HG03575 (cell line): ENCODE measurements around the gene SULT2A1.
"Not testable (repeated sequence)": the region's sequence is repeated elsewhere in the genome, so short reads cannot be mapped to it uniquely, and the experiment has no call there.

ENCODE experiments used
- ATAC-seq: cut with Tn5 transposase; IDR thresholded peaks from one replicate; pipeline ENCODE4 v1.9.1; 2021; ENCODE audit not compliant: unreplicated experiment, insufficient number of reproducible peaks, low FRiP score; ENCODE audit errors: extremely low read depth

Gene SULT2A1, protein sequence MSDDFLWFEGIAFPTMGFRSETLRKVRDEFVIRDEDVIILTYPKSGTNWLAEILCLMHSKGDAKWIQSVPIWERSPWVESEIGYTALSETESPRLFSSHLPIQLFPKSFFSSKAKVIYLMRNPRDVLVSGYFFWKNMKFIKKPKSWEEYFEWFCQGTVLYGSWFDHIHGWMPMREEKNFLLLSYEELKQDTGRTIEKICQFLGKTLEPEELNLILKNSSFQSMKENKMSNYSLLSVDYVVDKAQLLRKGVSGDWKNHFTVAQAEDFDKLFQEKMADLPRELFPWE

DNA sequence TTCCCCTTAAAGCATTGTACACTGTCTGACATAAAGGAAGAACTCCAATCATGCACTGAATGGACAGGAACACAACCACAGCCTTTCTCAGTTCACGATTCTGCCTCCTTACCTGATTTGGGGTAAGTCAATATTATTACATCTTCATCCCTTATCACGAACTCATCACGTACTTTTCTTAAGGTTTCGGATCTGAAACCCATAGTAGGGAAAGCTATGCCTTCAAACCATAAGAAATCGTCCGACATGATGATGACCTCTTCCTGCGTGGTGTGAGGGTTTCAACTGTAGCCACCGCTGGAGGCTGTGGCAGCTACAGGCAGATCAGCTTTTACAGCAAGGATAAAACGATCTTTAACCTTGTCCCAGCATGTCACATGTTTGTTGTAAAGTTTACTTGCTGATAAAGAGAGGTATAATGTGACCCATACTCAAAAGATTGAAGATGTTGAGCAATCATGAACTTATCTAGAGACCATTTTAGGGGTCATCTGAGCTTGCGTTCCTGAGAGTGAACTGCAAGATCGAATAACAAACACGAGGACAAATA is at the start of gene SULT2A1:
Gene SULT2A1, minus strand, starts transcription at position 306 of the 550 bp plus-strand sequence. Its CDS starts 58 bp downstream, at position 248.
- no peak for ATAC-seq

DNA sequence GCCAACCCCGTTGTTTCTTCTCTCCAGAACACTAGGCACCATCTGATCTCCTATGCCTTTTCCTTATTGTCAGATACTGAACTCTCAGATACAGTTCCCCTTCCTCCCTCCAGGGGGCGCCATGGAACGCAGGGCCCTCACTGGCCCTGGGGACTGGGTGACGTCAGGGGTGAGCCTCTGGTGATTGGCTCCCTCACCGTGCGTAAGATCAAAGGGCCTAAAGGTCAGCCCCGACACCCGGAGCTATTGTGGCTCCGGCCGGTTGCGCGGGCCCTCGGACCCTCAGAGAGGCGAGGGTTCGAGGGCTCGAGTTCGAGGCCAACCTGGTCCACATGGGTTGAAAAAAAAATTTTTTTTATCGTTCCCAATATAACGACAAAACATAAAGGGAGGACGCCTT is 42.5 kb upstream of the SULT2A1 start:
- ATAC-seq, result not testable (repeated sequence)

DNA sequence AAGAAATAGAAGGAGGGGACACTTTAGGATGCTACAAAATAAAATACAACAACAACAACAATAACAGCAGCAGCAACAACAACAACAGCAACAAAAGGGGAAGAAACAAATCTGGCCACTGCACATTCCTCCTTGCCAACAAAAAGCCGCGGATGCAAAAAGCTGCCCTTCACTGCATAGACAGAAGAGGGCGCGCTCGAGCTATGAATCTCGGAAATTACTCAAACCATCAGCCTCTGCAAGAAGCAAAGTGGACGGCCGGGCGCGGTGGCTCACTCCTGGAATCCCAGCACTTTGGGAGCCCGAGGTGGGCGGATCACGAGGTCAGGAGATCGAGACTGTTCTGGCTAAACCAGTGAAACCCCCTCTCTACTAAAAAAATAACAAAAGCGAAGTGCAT is 34.0 kb upstream of the SULT2A1 start:
- not testable (repeated sequence) for ATAC-seq

DNA sequence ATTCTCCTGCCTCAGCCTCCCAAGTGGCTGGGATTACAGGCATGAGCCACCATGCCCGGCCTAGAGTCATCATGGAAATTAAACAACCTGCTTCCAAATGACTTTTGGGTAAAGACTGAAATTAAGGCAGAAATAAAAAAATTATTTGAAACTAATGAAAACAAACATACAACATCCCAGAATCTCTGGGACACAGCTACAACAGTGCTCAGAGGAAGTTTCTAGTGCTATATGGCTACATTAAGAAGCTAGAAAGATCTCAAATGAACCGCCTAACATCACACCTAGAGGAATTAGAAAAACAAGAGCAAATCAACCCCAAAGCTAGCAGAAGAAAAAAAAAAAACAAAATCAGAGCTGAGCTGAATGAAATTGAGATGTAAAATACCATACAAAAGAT is 24.1 kb upstream of the SULT2A1 start:
- ATAC-seq, result not testable (repeated sequence)

DNA sequence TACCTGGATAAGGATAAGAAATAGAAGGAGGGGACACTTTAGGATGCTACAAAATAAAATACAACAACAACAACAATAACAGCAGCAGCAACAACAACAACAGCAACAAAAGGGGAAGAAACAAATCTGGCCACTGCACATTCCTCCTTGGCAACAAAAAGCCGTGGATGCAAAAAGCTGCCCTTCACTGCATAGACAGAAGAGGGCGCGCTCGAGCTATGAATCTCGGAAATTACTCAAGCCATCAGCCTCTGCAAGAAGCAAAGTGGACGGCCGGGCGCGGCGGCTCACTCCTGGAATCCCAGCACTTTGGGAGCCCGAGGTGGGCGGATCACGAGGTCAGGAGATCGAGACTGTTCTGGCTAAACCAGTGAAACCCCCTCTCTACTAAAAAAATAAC is 23.2 kb upstream of the SULT2A1 start:
- not testable (repeated sequence) for ATAC-seq

DNA sequence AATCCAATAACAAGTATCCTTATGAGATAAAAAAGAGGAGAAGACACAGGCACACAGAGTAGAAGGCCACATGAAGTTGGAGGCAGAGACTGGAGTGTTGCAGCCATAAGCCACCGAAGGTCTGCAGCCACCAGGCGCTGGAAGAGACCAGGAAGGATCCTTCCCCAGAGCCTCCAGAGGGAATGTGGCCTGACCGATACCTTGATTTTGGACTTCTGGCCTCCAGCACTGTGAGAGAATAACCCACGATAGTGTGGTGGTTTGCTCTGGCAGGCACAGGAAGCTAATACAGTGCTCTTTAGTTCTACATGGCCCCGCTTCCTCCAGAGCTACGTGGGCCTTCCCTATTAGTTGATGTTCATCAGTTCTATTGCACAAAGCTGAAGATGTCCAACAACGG is 15.3 kb upstream of the SULT2A1 start:
- no peak for ATAC-seq

DNA sequence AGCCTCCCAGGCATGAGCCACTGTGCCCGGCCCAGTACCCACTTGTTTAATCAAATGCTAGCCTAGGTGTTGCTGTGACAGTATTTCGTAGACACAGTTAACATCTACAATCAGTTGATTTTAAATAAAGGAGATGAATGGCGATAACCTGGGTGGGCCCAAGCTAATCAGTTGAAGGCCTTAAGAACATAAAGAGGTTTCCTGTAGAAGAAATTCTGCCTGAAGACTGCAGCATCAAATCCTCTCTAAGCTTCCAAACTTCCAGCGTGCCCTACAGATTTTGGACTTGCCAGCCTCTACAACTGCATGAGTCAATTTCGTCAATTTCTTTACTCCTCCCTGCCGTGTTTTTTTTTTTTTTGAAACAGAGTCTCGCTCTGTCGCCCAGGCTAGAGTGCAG is 13.2 kb upstream of the SULT2A1 start:
- ATAC-seq, result no peak

DNA sequence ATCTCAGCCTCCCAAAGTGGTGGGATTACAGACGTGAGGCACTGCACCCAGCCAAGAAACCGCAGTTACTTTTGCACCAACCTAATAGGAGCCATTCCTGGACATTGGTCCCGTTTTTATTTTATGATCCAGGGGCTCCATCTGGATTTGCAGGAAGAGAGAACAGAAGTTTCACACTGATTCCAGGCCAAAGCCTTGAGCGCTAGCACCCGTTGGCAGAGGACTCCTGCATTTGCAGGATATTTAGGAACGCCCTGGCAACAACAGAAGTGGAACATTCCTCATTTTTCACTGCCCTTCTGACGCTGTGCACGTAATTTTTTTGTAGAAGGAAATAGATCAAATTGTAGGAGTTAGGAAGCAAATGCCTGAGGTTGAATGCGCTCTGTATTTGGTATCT is 11.7 kb upstream of the SULT2A1 start:
- no peak for ATAC-seq

DNA sequence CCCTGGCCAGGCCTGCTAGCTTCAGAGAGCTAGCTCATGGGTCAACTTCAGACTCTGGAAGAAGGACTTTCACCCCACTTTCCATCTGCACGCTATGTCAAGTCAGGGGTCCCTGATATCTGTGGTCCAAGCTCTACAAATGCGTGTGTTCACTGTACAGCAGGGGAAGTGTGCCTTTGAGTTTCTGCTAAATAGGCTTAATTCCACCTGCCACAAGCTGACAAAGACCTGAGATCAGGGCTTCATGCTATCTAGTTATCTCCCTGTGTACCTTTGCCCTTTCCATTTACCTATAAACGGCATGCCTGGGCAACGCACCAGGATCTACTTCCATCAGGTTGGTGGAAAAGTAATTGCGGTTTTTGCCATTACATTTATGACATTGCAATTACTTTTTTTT is 10.7 kb upstream of the SULT2A1 start:
- no peak for ATAC-seq

DNA sequence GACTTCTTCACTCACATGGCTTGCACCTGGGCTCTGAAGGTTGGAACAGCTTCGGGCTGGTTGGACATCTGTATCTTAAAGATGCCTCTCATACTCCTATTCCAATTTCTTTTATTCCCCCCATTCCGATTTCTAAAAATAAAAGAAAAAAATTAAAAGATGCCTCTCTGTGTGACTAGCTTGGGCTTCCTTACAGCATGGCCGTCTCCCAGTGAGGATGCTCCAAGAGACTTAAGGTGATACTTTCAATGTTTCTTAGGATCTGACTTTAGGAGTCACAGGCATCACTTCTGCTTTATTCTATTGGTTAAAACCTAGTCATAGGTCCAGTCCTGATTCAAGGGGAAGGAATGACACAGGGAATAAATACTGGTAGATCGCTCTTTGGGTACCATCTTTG is 9.9 kb upstream of the SULT2A1 start:
- ATAC-seq, result no peak

DNA sequence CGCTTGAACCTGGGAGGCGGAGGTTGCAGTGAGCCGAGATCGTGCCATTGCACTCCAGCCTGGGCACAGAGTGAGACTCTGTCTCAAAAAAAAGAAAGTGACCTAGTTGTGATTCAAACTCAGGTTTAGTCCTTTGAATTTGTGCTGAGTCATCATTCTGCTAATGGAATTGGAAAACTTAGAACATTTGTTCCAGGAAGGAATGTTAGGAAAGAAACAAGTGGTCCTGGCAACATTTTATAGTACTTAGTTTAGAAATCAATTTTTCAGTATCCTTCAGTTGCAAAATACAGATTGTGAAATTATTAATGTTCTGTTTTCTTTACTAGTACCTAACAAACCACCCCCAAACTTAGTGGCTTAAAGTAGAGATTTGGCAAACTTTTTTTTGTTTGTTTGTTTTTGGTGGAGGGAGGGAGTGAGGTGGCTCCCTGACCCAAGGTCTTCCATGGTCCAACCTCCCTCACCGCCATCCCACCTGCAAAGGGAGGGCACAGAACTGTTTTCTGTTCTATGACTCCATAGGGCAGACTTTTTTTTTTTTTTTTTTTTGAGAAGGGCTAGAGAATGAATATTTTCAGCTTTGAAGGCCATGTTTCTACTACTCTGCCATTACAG is 9.2 kb upstream of the SULT2A1 start:
- no peak for ATAC-seq

DNA sequence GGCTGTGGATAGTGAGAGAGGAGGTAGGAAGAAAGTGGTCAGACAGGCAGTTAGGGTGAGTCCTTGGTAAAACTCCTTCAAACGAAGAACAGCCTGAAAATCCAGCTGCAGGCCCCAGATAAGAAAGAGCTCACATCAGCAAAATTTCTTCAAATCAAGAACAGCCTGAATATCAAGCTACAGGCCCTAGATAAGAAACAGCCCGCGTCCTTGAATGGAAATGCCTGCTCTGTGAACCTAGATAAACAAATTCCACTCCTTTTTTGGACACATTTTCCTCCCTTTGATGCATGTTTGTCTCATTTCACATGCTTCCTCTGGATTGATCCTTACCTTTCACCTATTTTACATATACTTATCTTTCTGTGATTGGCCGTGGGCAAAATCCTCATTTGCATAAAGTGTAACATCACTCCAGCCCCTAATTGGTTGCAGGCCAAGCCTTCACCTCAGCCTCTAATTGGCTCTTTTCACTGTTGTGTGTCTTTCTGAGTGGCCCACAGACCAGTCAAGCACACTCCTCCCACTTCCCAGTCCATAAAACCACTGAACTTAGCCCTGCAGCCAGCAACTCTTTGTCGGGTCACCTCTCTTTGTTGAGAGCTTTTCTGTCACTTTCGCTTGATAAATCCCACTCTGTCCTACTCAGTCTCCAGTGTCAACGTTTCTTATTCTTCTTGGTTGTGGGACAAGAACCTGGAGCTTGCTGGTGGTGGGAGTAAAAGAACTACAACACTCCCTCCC is 6.0 kb upstream of the SULT2A1 start:
- ATAC-seq, result no peak

DNA sequence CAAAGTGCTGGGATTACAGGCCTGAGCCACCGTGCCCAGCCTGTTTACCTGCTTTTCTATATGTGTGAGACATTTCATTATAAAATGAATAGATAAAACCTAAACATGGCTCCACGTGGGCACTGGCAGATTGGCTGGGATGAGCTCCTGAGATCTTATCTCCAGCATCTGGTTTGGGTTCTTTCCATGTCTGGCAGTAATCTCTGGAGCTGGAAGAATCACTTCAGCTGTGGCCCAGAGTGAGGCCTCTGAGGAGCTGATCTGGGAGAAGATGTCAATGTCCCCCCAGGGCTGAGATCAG is 5.5 kb upstream of the SULT2A1 start:
- no peak for ATAC-seq

DNA sequence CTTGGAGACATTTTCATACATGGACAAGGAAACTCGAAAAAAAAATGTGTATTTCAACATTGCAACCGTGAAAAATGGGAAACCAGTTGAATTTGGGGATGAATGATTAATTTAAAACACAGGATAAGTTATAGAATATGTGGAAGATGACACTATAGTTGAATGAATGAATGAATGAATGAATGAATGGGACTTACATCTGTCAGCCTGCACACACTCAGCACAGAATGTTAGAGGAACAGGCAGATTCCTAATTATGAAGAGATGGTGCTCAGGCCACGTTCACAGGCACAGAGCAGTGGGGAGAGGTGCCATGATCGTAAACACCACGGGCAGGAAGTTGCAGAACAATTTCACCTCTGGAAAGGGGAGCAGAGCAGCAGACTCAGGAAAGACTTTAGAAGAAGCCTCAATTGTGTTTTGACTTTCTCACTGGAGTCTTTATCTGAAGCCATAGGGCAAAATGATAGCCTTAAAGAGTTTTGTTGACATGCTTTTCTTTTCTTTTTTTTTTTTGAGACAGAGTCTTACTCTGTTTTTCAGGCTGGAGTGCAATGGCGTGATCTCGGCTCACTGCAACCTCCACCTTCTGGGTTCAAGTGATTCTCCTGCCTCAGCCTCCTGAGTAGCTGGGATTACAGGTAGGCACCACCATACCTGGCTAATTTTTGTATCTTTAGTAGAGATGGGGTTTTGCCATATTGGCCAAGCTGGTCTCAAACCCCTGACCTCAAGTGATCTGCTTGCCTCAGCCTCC is 4.9 kb upstream of the SULT2A1 start:
- ATAC-seq, result no peak

DNA sequence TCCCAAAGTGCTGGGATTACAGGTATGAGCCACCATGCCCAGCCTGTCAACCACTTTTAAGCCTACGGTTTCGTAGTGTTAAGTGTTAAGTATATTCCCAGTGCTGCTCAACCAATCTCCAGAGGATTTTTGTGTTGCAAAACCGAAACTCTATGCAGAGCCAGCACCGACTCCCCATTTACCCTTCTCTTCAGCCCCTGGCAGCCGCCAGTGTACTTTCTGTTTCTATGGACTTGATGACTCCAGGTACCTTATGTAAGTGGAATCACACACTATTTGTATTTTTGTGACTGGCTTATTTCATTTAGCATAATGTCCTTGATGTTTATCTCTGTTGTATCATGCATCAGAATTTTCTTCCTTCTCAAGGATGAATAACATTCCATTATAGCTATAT is 1.1 kb downstream of the SULT2A1 start:
- ATAC-seq, result no peak

DNA sequence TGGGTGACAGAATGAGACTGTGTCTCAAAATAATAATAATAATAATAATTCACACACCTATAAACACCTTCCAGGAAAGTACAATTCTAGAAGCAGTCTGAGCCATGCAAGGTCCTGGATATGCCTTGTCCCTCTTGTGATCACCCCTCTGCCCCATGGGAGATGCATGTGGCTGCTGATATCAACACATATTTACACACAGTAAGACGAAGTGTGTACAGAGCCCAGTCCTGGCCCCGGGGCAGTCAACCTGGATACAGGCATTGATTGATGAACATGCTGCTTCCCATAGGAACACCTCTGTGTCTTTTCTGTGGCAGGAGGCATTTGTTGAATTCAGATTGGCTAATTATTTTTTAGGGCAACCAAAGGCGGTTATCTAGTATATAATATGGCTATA is 3.2 kb downstream of the SULT2A1 start:
- no peak for ATAC-seq

DNA sequence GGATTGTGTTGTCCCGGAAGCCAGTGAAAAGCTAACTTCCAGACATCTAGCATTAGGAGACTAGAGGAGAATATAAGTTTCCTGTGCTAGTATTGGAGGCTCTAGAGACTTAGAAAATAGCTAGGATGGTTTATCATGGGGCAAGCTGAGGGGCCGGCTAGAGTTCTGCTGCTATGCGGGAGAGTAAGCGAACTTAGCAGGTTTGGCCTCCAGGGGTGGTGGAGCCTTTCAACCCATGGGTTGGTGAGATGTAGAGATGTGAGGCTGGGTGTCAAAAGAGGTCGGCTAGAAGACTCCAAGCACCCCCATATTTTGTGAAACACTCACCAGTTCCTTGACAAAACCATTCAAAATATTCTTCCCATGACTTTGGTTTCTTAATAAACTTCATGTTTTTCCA is 4.4 kb downstream of the SULT2A1 start:
- no peak for ATAC-seq

DNA sequence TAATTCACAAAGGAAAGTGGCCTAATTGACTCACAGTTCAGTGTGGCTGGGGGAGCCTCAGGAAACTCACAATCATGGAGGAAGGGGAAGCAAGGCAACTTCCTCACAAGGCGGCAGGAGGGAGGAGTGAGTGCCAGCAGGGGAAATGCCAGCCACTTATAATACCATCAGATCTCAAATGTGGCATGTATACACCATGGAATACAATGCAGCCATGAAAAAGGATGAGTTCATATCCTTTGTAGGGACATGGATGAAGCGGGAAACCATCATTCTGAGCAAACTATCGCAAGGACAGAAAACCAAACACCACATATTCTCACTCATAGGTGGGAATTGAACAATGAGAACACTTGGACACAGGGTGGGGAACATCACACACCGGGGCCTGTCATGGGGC is 6.7 kb downstream of the SULT2A1 start:
- not testable (repeated sequence) for ATAC-seq

DNA sequence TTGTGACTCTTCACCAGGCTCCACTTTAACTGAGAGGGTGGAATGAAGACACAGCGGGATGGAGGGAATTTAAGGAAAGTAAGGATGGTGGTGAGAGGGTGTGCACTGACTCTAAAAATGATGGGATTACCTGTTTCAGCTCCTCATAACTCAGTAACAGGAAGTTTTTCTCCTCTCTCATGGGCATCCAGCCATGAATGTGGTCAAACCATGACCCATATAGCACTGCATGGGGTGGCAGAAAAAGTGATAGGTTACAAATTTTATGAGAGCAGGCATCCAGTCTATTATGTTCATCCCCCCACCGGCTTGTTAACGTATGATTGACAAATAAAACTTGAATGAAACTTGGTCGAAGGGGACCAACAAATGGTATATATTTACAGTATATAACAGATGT is 7.2 kb downstream of the SULT2A1 start:
- no peak for ATAC-seq
